Glomerular visceral epithelial cell (primary cell): ENCODE results near the gene GMDS.

Experiments
- DNase-seq: peaks from one replicate; pipeline ENCODE4 v3.0.0-alpha.2; 2016; ENCODE audit errors: extremely low spot score

GMDS gene

GRCh38 chr6:2178125-2178524, 67.3 kb downstream of the GMDS start:
- no peak for DNase-seq

GRCh38 chr6:2175825-2176224, 69.6 kb downstream of the GMDS start:
- DNase-seq: no peak

GRCh38 chr6:2173203-2173961, 72.0 kb downstream of the GMDS start:
- DNase-seq: no peak

GRCh38 chr6:2171728-2172127, 73.7 kb downstream of the GMDS start:
- no peak for DNase-seq

- no peak for DNase-seq
These were observed 76.9 kb downstream of the GMDS start for GRCh38 chr6:2168480-2168879.

GRCh38 chr6:2166717-2167116, 78.7 kb downstream of the GMDS start:
- peak; percentile 47 for DNase-seq

- DNase-seq: no peak
These were observed 80.1 kb downstream of the GMDS start for GRCh38 chr6:2165286-2165685.

- no peak for DNase-seq
These were observed 80.9 kb downstream of the GMDS start for GRCh38 chr6:2164481-2164880.

- DNase-seq: no peak
These were observed 83.3 kb downstream of the GMDS start for GRCh38 chr6:2162079-2162445.

GRCh38 chr6:2158596-2159271, 86.7 kb downstream of the GMDS start:
- no peak for DNase-seq

GRCh38 chr6:2157441-2158127, 87.8 kb downstream of the GMDS start:
- peak; percentile 44 for DNase-seq

- DNase-seq: no peak
These were observed 90.2 kb downstream of the GMDS start for GRCh38 chr6:2155206-2155605.

GRCh38 chr6:2149361-2150006, 95.9 kb downstream of the GMDS start:
- no peak for DNase-seq

GRCh38 chr6:2148748-2149147, 96.7 kb downstream of the GMDS start:
- DNase-seq: no peak

GRCh38 chr6:2147766-2148448, 97.5 kb downstream of the GMDS start:
- DNase-seq: no peak

GRCh38 chr6:2147261-2147660, 98.1 kb downstream of the GMDS start:
- no peak for DNase-seq

- DNase-seq: no peak
These were observed 101.2 kb downstream of the GMDS start for GRCh38 chr6:2144210-2144609.

- DNase-seq: no peak
These were observed 103.6 kb downstream of the GMDS start for GRCh38 chr6:2141644-2142290.

GRCh38 chr6:2140438-2141128, 104.8 kb downstream of the GMDS start:
- no peak for DNase-seq

GRCh38 chr6:2135401-2135800, 110.0 kb downstream of the GMDS start:
- DNase-seq: no peak

- no peak for DNase-seq
These were observed 110.9 kb downstream of the GMDS start for GRCh38 chr6:2134554-2134953.
